ENCODE results near the gene FTO. TPM values are rescaled to one million over a fixed set of nuclear protein-coding genes. Genes with fewer than 3 reads are reported as not detected.

FTO gene
- total and polyA plus RNA-seq, 2 donors from 2014 or later, result 22.3 to 116 TPM

GRCh38 chr16:53744449-53744848, 40.5 kb downstream of the FTO start:
- DNase-seq, result no peak
- Histone ChIP-seq H3K9me3 (ENCODE audit: control insufficient read depth in 2 of 3, insufficient read depth in 1 of 3, low read length in 3 of 3) (no peaks in the 10 kb centered on the region), H3K27me3 (ENCODE audit: control insufficient read depth, insufficient read depth, low read length) (no peaks in the 10 kb centered on the region), H3K4me1 (ENCODE audit: control insufficient read depth in 2 of 3, insufficient read depth in 2 of 3, low read depth in 1 of 3, low read length in 3 of 3) (peaks cover 0 to 6% (median 3%) of the 10 kb centered on the region in 3 donors), H3K9ac (ENCODE audit: low read length in 3 of 3) (no peak overlapping the region), H3K36me3 (ENCODE audit: control insufficient read depth in 2 of 3, insufficient read depth in 3 of 3, low read length in 3 of 3) (no peaks in the 10 kb centered on the region), H3K4me3 (ENCODE audit: low read length in 3 of 3) (no peak overlapping the region), H3K27ac (ENCODE audit: low read depth in 2 of 2, low read length in 2 of 2) (no peak overlapping the region)
- intact Hi-C loops (cut with DNase I), result no loop called here
- FAIRE-seq, result no peak
- TF ChIP-seq CTCF (IDR thresholded peaks at IDR 0.05; ENCODE audit: borderline replicate concordance, extremely low read depth, insufficient read depth), result no peak

GRCh38 chr16:53745086-53745485, 41.1 kb downstream of the FTO start:
- Histone ChIP-seq H3K27me3 (ENCODE audit: control insufficient read depth, insufficient read depth, low read length) (no peaks in the 10 kb centered on the region), H3K4me1 (ENCODE audit: control insufficient read depth in 2 of 3, insufficient read depth in 2 of 3, low read depth in 1 of 3, low read length in 3 of 3) (peaks cover 0 to 6% (median 3%) of the 10 kb centered on the region in 3 donors), H3K9me3 (ENCODE audit: control insufficient read depth in 2 of 3, insufficient read depth in 1 of 3, low read length in 3 of 3) (no peaks in the 10 kb centered on the region), H3K36me3 (ENCODE audit: control insufficient read depth in 2 of 3, insufficient read depth in 3 of 3, low read length in 3 of 3) (no peaks in the 10 kb centered on the region), H3K9ac (ENCODE audit: low read length in 3 of 3) (no peak overlapping the region), H3K4me3 (ENCODE audit: low read length in 3 of 3) (no peak overlapping the region), H3K27ac (ENCODE audit: low read depth in 2 of 2, low read length in 2 of 2) (no peak overlapping the region)
- no peak for TF ChIP-seq CTCF (IDR thresholded peaks at IDR 0.05; ENCODE audit: borderline replicate concordance, extremely low read depth, insufficient read depth)
- FAIRE-seq (no peak), DNase-seq (no peak)
- intact Hi-C loops (cut with DNase I), result no loop called here

GRCh38 chr16:53745753-53746266, 41.9 kb downstream of the FTO start:
- H3K36me3 ChIP-seq (ENCODE audit: control insufficient read depth in 2 of 3, insufficient read depth in 3 of 3, low read length in 3 of 3), result no peaks in the 10 kb centered on the region
- H3K4me3 ChIP-seq (ENCODE audit: low read length in 3 of 3), result no peak overlapping the region
- DNase-seq (no peak), FAIRE-seq (no peak)
- H3K27me3 ChIP-seq (ENCODE audit: control insufficient read depth, insufficient read depth, low read length), result no peaks in the 10 kb centered on the region
- H3K27ac ChIP-seq (ENCODE audit: low read depth in 2 of 2, low read length in 2 of 2), result no peak overlapping the region
- no peak overlapping the region for H3K9ac ChIP-seq (ENCODE audit: low read length in 3 of 3)
- H3K4me1 ChIP-seq (ENCODE audit: control insufficient read depth in 2 of 3, insufficient read depth in 2 of 3, low read depth in 1 of 3, low read length in 3 of 3), result peaks cover 0 to 6% (median 3%) of the 10 kb centered on the region in 3 donors
- TF ChIP-seq CTCF (IDR thresholded peaks at IDR 0.05; ENCODE audit: borderline replicate concordance, extremely low read depth, insufficient read depth), result no peak
- no peaks in the 10 kb centered on the region for H3K9me3 ChIP-seq (ENCODE audit: control insufficient read depth in 2 of 3, insufficient read depth in 1 of 3, low read length in 3 of 3)
- intact Hi-C loops (cut with DNase I), result no loop called here

- Histone ChIP-seq H3K4me3 (ENCODE audit: low read length in 3 of 3) (no peak overlapping the region), H3K9ac (ENCODE audit: low read length in 3 of 3) (no peak overlapping the region), H3K9me3 (ENCODE audit: control insufficient read depth in 2 of 3, insufficient read depth in 1 of 3, low read length in 3 of 3) (no peaks in the 10 kb centered on the region), H3K4me1 (ENCODE audit: control insufficient read depth in 2 of 3, insufficient read depth in 2 of 3, low read depth in 1 of 3, low read length in 3 of 3) (peaks cover 0 to 17% (median 16%) of the 10 kb centered on the region in 3 donors), H3K36me3 (ENCODE audit: control insufficient read depth in 2 of 3, insufficient read depth in 3 of 3, low read length in 3 of 3) (no peaks in the 10 kb centered on the region), H3K27ac (ENCODE audit: low read depth in 2 of 2, low read length in 2 of 2) (no peak overlapping the region), H3K27me3 (ENCODE audit: control insufficient read depth, insufficient read depth, low read length) (no peaks in the 10 kb centered on the region)
- DNase-seq, result no peak
- FAIRE-seq, result no peak
- TF ChIP-seq CTCF (IDR thresholded peaks at IDR 0.05; ENCODE audit: borderline replicate concordance, extremely low read depth, insufficient read depth), result no peak
- intact Hi-C loops (cut with DNase I), result no loop called here
Measured at GRCh38 chr16:53752560-53752959, 48.6 kb downstream of the FTO start.

Data from kidney (tissue), 14 donors.